ENCODE data around the gene MEI1. TPM values are rescaled to one million over a fixed set of nuclear protein-coding genes. Genes with fewer than 3 reads are reported as not detected.

The MEI1 gene
- polyA plus RNA-seq, 2 donors: 0.36 to 0.79 TPM

DNA sequence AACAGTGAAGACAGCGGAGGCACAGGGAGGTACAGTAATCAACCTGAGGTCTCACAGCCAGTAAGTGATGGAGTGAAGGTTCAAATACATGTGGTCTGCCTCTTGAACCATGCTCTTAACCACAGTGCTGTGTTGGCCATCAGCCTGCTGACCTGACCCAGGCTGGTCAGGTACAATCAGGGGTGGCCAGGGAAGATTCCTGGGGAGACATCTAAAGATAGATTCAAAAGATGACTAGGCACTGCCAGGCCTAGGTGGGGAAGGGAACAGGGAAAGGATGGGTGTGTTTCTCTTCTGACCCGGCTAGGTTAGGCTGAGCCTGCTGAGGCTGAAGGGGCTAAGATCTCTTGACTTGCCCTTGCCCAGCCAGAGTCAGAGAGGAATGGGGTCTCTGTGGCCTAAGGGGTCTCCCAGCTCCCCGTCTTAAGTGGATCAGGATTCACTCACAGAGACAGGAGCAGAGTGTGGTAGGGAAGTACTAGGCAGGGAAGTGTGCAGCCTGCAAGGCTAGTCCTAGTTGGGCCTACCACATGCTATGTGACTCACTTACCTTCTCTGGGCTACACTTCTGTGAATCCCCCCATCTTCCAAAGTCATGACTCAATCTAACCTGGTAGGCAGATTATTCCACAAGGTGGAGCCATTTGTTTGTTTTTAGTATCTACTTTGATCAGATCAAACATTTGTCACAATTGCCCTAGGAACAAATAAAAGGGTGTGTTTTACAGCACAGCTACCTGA, 123.2 kb downstream of the MEI1 start:
- 81 to 82% methylated on average over 3 of the region's 3 CpGs for WGBS, 2 donors
- no peaks in the 10 kb centered on the region for H3K9me3 ChIP-seq (ENCODE audit: control insufficient read depth in 2 of 2, insufficient read depth in 1 of 2, low read depth in 1 of 2, low read length in 1 of 2)
- H3K27ac ChIP-seq (ENCODE audit: low read depth in 2 of 2, low read length in 1 of 2): no peak overlapping the region
- no peaks in the 10 kb centered on the region for H3K27me3 ChIP-seq (ENCODE audit: control insufficient read depth in 1 of 2, insufficient read depth in 2 of 2, low read length in 2 of 2)
- H3K36me3 ChIP-seq (ENCODE audit: control insufficient read depth in 2 of 2, insufficient read depth in 2 of 2, low read length in 1 of 2): peaks cover 0 to 10% of the 10 kb centered on the region in 2 donors
- H3K4me3 ChIP-seq (ENCODE audit: low read depth in 1 of 2, low read length in 2 of 2): no peak overlapping the region
- H3K4me1 ChIP-seq (ENCODE audit: control insufficient read depth in 2 of 2, insufficient read depth in 2 of 2, low read length in 1 of 2): peaks cover 4 to 10% of the 10 kb centered on the region in 2 donors

DNA sequence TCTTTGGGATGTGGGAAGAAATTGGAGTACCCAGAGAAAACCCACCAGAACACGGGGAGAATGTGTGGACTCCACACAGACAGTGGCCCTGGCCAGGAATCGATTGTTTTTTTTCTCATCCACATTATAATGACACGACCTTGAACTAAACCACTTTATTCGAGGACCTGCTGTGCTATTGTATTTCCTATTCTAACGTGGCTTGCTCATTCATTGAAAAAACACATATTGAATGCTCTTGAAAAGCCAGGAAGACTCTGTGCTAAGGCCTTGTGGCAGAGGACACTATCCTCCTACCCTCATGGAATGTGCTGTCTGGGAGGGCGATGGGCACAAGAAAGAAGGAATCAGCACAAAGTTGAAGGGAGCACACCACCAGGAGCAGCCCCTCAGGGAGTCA, 124.5 kb downstream of the MEI1 start:
- Histone ChIP-seq H3K27ac (ENCODE audit: low read depth in 2 of 2, low read length in 1 of 2) (no peak overlapping the region), H3K36me3 (ENCODE audit: control insufficient read depth in 2 of 2, insufficient read depth in 2 of 2, low read length in 1 of 2) (peaks cover 0 to 10% of the 10 kb centered on the region in 2 donors), H3K4me3 (ENCODE audit: low read depth in 1 of 2, low read length in 2 of 2) (no peak overlapping the region), H3K9me3 (ENCODE audit: control insufficient read depth in 2 of 2, insufficient read depth in 1 of 2, low read depth in 1 of 2, low read length in 1 of 2) (no peaks in the 10 kb centered on the region), H3K27me3 (ENCODE audit: control insufficient read depth in 1 of 2, insufficient read depth in 2 of 2, low read length in 2 of 2) (no peaks in the 10 kb centered on the region), H3K4me1 (ENCODE audit: control insufficient read depth in 2 of 2, insufficient read depth in 2 of 2, low read length in 1 of 2) (peaks cover 4 to 10% of the 10 kb centered on the region in 2 donors)
- WGBS, 2 donors: 83 to 84% methylated on average over 6 of the region's 6 CpGs

DNA sequence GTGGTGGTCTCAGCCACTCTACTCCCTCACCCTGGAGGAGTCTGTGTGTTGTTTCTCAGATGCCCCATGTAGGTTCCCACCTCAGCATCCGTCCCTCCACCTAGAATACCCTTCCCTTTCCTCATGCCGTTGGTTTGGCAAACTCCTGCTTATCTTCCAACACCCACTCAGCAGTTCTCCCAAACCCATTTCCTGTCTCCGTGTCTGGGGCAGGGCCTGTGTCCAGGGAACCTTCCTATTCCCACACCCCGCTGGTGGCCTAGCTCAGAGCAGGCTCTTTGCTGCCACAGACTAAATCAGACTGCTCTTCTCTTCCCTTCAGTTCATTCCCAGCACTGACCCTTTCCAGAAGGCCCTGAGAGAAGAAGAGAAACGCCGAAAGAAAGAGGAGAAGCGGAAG, 126.1 kb downstream of the MEI1 start:
- WGBS, 2 donors: 73 to 74% methylated on average over 7 of the region's 7 CpGs
- H3K4me1 ChIP-seq (ENCODE audit: control insufficient read depth in 2 of 2, insufficient read depth in 2 of 2, low read length in 1 of 2): peaks cover 4 to 12% of the 10 kb centered on the region in 2 donors
- no peak overlapping the region for H3K4me3 ChIP-seq (ENCODE audit: low read depth in 1 of 2, low read length in 2 of 2)
- no peaks in the 10 kb centered on the region for H3K27me3 ChIP-seq (ENCODE audit: control insufficient read depth in 1 of 2, insufficient read depth in 2 of 2, low read length in 2 of 2)
- H3K36me3 ChIP-seq (ENCODE audit: control insufficient read depth in 2 of 2, insufficient read depth in 2 of 2, low read length in 1 of 2): peaks cover 0 to 9% of the 10 kb centered on the region in 2 donors
- H3K9me3 ChIP-seq (ENCODE audit: control insufficient read depth in 2 of 2, insufficient read depth in 1 of 2, low read depth in 1 of 2, low read length in 1 of 2): no peaks in the 10 kb centered on the region
- no peak overlapping the region for H3K27ac ChIP-seq (ENCODE audit: low read depth in 2 of 2, low read length in 1 of 2)

DNA sequence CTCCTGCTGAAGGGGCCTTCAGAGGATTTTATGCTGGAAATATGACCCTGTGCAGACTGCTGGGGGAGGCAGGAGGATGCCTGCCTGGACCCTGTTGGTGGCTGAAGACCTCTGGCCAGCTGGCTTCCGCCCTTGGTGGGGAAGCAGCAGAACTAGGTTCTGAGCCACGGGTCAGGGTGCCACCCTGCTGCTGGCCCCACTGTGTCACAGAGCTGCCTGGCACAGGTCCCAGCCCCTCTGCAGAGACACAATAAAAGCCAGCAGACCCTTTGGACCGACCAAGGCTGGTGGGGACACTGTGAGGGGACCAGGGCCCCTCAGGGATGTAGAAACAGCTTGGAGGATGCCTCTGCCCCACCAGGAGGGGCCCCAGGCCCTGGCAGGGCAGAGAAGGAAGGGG, 126.7 kb downstream of the MEI1 start:
- Histone ChIP-seq H3K27ac (ENCODE audit: low read depth in 2 of 2, low read length in 1 of 2) (no peak overlapping the region), H3K9me3 (ENCODE audit: control insufficient read depth in 2 of 2, insufficient read depth in 1 of 2, low read depth in 1 of 2, low read length in 1 of 2) (no peaks in the 10 kb centered on the region)
- WGBS, 2 donors: 63 to 65% methylated on average over 3 of the region's 3 CpGs

DNA sequence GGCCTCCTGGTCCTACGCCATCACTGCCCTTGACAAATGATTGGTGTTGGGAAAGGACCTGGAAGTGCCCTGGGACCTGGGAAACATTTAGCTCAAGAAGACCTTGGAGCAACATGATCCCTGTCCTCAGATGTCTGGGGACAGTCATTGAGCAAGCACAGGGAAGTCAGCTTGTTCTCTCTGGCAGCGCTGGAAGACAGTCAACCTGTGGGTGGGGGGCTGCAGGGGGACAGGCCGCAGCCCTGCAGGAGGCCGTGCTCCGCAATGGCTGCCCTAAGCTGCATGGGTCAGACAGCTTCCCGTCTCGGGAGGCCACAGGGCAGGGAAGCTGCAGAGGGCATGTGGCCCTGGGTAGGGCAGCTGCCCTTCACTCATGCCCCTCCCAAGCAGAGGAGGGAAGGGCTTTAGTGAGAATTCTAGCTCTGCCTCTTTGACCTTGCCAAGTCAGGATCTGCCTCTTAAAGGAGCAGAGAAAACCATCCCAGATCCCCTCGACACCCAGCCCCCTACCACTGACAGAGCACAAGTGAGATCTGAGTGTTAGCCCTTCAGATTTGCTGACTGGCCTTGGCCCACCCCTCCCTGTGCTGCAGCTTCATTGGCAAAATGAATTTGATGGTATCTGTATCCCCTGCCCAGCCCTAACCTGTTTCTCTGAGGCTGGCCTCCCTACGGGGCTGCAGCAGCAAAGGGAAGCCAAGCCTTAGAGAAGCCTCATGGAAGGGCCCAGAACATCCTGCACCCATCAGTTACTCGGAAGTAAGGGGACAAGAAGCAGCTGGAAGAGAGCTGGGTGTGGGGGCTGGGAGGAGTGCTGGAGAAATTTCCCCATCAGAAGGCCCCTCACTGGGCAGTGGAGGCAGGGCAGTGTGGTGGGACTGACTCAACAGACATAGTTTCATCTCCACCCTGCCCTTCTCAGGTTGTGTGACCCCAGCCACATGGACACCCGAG, 127.4 kb downstream of the MEI1 start:
- Histone ChIP-seq H3K27me3 (ENCODE audit: control insufficient read depth in 1 of 2, insufficient read depth in 2 of 2, low read length in 2 of 2) (no peaks in the 10 kb centered on the region), H3K9me3 (ENCODE audit: control insufficient read depth in 2 of 2, insufficient read depth in 1 of 2, low read depth in 1 of 2, low read length in 1 of 2) (no peaks in the 10 kb centered on the region), H3K36me3 (ENCODE audit: control insufficient read depth in 2 of 2, insufficient read depth in 2 of 2, low read length in 1 of 2) (peaks cover 0 to 8% of the 10 kb centered on the region in 2 donors), H3K4me1 (ENCODE audit: control insufficient read depth in 2 of 2, insufficient read depth in 2 of 2, low read length in 1 of 2) (peaks cover 4 to 12% of the 10 kb centered on the region in 2 donors), H3K27ac (ENCODE audit: low read depth in 2 of 2, low read length in 1 of 2) (no peak overlapping the region), H3K4me3 (ENCODE audit: low read depth in 1 of 2, low read length in 2 of 2) (no peak overlapping the region)
- 67 to 73% methylated on average over 11 of the region's 11 CpGs for WGBS, 2 donors

More for the DNA sequence above, 126.7 kb downstream of the MEI1 start:
- Histone ChIP-seq H3K4me3 (ENCODE audit: low read depth in 1 of 2, low read length in 2 of 2) (no peak overlapping the region), H3K4me1 (ENCODE audit: control insufficient read depth in 2 of 2, insufficient read depth in 2 of 2, low read length in 1 of 2) (peaks cover 4 to 12% of the 10 kb centered on the region in 2 donors), H3K27me3 (ENCODE audit: control insufficient read depth in 1 of 2, insufficient read depth in 2 of 2, low read length in 2 of 2) (no peaks in the 10 kb centered on the region), H3K36me3 (ENCODE audit: control insufficient read depth in 2 of 2, insufficient read depth in 2 of 2, low read length in 1 of 2) (peaks cover 0 to 8% of the 10 kb centered on the region in 2 donors)

DNA sequence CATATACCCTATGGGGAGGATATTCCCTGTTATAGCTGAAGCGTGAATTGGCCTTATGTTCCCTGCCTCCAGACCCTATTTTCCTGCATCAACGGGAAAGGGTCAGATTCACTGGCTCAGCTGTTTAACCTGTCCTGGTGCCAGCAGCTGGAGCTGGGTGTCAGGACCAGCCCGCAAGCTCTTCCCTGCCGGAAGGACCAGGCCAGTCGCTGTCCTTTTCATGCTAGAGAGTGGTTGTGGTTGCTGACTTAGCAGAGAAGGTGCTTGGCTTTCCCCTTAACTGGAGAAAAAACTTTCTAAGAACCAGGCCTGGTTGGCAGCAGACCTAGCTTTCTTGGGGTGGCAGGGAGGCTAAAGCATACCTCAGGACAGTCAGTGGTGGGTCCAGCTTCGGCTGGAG, 128.4 kb downstream of the MEI1 start:
- H3K9me3 ChIP-seq (ENCODE audit: control insufficient read depth in 2 of 2, insufficient read depth in 1 of 2, low read depth in 1 of 2, low read length in 1 of 2): no peaks in the 10 kb centered on the region
- peaks cover 0 to 8% of the 10 kb centered on the region in 2 donors for H3K36me3 ChIP-seq (ENCODE audit: control insufficient read depth in 2 of 2, insufficient read depth in 2 of 2, low read length in 1 of 2)
- H3K27me3 ChIP-seq (ENCODE audit: control insufficient read depth in 1 of 2, insufficient read depth in 2 of 2, low read length in 2 of 2): no peaks in the 10 kb centered on the region
- no peak overlapping the region for H3K4me3 ChIP-seq (ENCODE audit: low read depth in 1 of 2, low read length in 2 of 2)
- WGBS, 2 donors: 82 to 85% methylated on average over 6 of the region's 6 CpGs
- H3K4me1 ChIP-seq (ENCODE audit: control insufficient read depth in 2 of 2, insufficient read depth in 2 of 2, low read length in 1 of 2): peaks cover 4 to 12% of the 10 kb centered on the region in 2 donors
- H3K27ac ChIP-seq (ENCODE audit: low read depth in 2 of 2, low read length in 1 of 2): no peak overlapping the region

DNA sequence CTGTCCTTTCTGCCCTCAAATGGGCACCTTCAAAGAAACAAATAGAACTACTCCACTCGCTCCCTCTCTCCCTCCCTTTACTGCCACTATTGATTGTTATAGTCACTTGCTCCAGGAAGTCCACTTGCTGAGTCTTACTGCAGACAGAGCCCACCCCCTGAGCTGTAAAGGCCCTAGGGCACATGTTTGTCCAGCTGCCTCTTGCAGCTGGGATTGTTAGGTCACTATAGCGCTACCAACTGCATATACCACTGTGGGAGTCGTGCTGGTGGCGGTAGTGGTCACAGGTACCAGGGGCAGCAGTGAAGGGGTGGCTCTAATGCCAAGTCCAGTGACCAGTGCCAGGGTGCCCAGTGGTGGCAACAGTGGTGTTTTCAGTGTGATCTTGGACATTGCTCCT, 129.2 kb downstream of the MEI1 start:
- Histone ChIP-seq H3K27ac (ENCODE audit: low read depth in 2 of 2, low read length in 1 of 2) (no peak overlapping the region), H3K9me3 (ENCODE audit: control insufficient read depth in 2 of 2, insufficient read depth in 1 of 2, low read depth in 1 of 2, low read length in 1 of 2) (no peaks in the 10 kb centered on the region), H3K4me1 (ENCODE audit: control insufficient read depth in 2 of 2, insufficient read depth in 2 of 2, low read length in 1 of 2) (peaks cover 4 to 12% of the 10 kb centered on the region in 2 donors), H3K27me3 (ENCODE audit: control insufficient read depth in 1 of 2, insufficient read depth in 2 of 2, low read length in 2 of 2) (no peaks in the 10 kb centered on the region), H3K36me3 (ENCODE audit: control insufficient read depth in 2 of 2, insufficient read depth in 2 of 2, low read length in 1 of 2) (peaks cover 0 to 8% of the 10 kb centered on the region in 2 donors), H3K4me3 (ENCODE audit: low read depth in 1 of 2, low read length in 2 of 2) (no peak overlapping the region)
- WGBS, 2 donors: 82 to 94% methylated on average over 4 of the region's 4 CpGs

DNA sequence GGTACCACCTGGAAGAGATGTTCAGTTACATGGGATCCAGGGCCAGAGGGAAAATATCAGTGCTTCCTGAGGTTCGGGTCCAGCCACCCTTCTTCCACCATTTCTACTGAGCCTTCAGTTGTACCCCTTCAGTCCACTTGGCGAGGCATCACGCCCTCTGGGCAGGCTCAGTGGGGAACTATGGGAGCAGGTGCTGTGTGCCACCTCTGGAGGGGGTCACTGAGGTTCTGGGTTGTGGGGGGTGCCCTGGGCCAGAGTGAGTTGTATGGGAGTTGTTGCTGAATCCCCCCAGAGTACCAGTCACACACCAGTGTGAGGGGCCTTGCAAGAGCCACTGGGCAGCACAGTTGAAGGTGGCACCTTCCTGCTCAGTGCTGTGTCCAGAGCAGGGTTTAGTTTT, 130.9 kb downstream of the MEI1 start:
- WGBS, 2 donors: 91 to 96% methylated on average over 3 of the region's 3 CpGs
- H3K27me3 ChIP-seq (ENCODE audit: control insufficient read depth in 1 of 2, insufficient read depth in 2 of 2, low read length in 2 of 2): no peaks in the 10 kb centered on the region
- no peak overlapping the region for H3K27ac ChIP-seq (ENCODE audit: low read depth in 2 of 2, low read length in 1 of 2)
- peaks cover 0 to 5% of the 10 kb centered on the region in 2 donors for H3K36me3 ChIP-seq (ENCODE audit: control insufficient read depth in 2 of 2, insufficient read depth in 2 of 2, low read length in 1 of 2)
- no peak overlapping the region for H3K4me3 ChIP-seq (ENCODE audit: low read depth in 1 of 2, low read length in 2 of 2)
- peaks cover 4 to 10% of the 10 kb centered on the region in 2 donors for H3K4me1 ChIP-seq (ENCODE audit: control insufficient read depth in 2 of 2, insufficient read depth in 2 of 2, low read length in 1 of 2)
- no peaks in the 10 kb centered on the region for H3K9me3 ChIP-seq (ENCODE audit: control insufficient read depth in 2 of 2, insufficient read depth in 1 of 2, low read depth in 1 of 2, low read length in 1 of 2)

DNA sequence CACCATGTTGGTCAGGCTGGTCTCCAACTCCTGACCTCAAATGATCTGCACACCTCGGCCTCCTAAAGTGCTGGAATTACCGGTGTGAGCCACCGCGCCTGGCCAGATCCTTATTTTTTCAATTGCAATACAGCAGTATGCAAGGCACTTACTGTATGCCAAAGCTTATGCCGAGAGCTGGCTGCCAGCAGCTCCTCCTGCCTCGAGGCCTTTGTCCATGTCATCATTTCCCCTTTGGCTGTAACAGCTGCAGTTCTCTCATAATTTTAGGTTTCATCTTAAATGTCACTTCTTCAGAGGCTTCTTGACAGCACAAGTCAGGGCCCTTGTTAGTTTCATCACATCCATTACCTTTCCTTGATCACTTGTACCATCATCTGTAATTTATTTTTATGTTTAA, 132.1 kb downstream of the MEI1 start:
- Histone ChIP-seq H3K27ac (ENCODE audit: low read depth in 2 of 2, low read length in 1 of 2) (peak overlapping the region in 1 of 2 donors; percentile 36), H3K9me3 (ENCODE audit: control insufficient read depth in 2 of 2, insufficient read depth in 1 of 2, low read depth in 1 of 2, low read length in 1 of 2) (no peaks in the 10 kb centered on the region), H3K4me3 (ENCODE audit: low read depth in 1 of 2, low read length in 2 of 2) (no peak overlapping the region), H3K4me1 (ENCODE audit: control insufficient read depth in 2 of 2, insufficient read depth in 2 of 2, low read length in 1 of 2) (peaks cover 4 to 7% of the 10 kb centered on the region in 2 donors), H3K36me3 (ENCODE audit: control insufficient read depth in 2 of 2, insufficient read depth in 2 of 2, low read length in 1 of 2) (no peaks in the 10 kb centered on the region), H3K27me3 (ENCODE audit: control insufficient read depth in 1 of 2, insufficient read depth in 2 of 2, low read length in 2 of 2) (no peaks in the 10 kb centered on the region)
- 51 to 65% methylated on average over 6 of the region's 6 CpGs for WGBS, 2 donors

All from esophagus (tissue), 2 donors.